ENCODE measurements around the gene THEM4. TPM values are rescaled to one million over a fixed set of nuclear protein-coding genes. Genes with fewer than 3 reads are reported as not detected.

THEM4 gene
- total RNA-seq, 1 donor from 2014 or later: 15.0 TPM

DNA sequence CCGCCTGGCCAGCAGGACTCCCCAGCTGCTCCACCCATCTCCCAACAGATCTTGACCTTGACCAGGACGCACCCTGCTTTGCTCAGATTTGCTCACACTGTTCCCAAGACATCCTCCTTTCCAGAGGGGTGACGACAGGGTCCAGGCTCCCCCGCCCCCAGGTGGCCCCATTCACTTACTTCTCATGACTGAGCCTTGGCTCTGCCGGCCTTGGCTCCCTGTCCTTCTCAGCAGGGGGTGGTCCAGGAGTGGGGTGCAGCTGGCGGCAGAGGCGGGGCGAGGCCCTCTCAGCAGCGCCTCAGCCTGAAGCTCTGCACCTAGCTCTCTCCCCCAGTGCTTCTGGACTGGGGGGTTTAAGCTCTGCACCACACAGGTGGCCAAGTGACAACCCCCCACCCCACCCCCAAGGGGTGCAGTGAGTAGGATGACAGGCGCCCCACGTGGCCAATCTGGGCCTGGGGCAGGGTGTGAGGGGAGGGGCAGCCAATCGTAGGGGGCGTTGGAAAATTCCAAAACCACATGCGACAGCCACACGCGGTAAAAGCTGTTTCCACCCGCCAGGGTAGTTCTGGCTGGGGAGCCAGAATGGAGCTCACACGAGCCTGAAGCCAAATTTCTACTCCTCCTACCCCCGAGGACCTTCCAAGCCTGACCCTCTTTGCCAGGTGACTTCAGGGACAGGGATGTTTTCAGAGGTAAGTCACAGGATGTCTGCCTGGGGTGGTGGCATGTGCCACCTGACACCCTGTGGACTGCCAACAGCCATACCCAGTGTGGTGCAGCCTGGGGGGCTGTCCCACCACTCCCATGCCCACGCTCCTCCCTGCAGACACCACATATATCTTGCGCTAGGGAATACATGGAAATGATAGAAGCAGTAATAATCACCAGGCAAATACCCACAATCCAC is 83.3 kb downstream of the THEM4 start:
- DNase-seq: no peak
- intact Hi-C loops (cut with DNase I): no loop called here
- TF ChIP-seq CTCF (IDR thresholded peaks at IDR 0.05): no peak
- H3K27ac ChIP-seq: no peak overlapping the region
- H3K4me1 ChIP-seq: peaks cover 20% of the 10 kb centered on the region
- no peak overlapping the region for H3K4me3 ChIP-seq
- no peaks in the 10 kb centered on the region for H3K27me3 ChIP-seq (ENCODE audit: low read depth)
- no peak for ATAC-seq
- H3K9me3 ChIP-seq: no peaks in the 10 kb centered on the region
- no peaks in the 10 kb centered on the region for H3K36me3 ChIP-seq

DNA sequence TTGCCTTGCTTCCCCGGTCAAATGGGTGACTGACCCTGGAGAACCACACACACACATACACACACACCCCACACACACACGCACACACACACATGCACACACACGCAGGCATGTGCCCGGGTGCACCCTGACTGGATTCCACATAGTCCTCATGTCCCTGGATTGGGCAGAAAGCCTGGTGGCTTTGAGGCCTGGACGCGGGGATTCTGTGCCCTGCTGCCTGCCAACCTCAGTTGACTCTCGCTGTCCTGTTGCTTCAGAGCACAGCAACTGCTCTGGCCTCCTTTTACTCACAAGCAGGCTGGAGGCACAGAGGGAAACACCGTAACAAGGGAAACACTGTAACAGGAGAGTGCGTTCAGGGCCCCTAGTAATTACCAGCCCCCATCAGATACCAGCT is 84.1 kb downstream of the THEM4 start:
- Histone ChIP-seq H3K4me1 (peaks cover 27% of the 10 kb centered on the region), H3K9me3 (no peaks in the 10 kb centered on the region), H3K36me3 (no peaks in the 10 kb centered on the region), H3K27ac (no peak overlapping the region), H3K4me3 (no peak overlapping the region), H3K27me3 (ENCODE audit: low read depth) (no peaks in the 10 kb centered on the region)
- DNase-seq (no peak), ATAC-seq (no peak)
- no peak for TF ChIP-seq CTCF (IDR thresholded peaks at IDR 0.05)
- intact Hi-C loops (cut with DNase I): no loop called here

Other genes starting within 250 kb of the THEM4 start
- gene CELF3, start 192.7 kb downstream of the THEM4 start, total RNA-seq: not detected
- gene RIIAD1, start 188.0 kb downstream of the THEM4 start, total RNA-seq: not detected
- gene MRPL9, start 146.0 kb downstream of the THEM4 start, total RNA-seq: 59.9 TPM
- 12.3 TPM for gene TDRKH, start 119.0 kb downstream of the THEM4 start, total RNA-seq
- 0.50 TPM for gene LINGO4, start 104.1 kb downstream of the THEM4 start, total RNA-seq
- 21.7 TPM for gene RORC, start 77.7 kb downstream of the THEM4 start, total RNA-seq
- 0.21 TPM for gene C2CD4D, start 69.7 kb downstream of the THEM4 start, total RNA-seq
- not detected for gene THEM5, start 55.8 kb downstream of the THEM4 start, total RNA-seq
- 602 TPM for gene S100A10, start 84.3 kb upstream of the THEM4 start, total RNA-seq
- 737 TPM for gene S100A11, start 127.5 kb upstream of the THEM4 start, total RNA-seq
- gene TCHHL1, start 179.6 kb upstream of the THEM4 start, total RNA-seq: not detected
- 0.15 TPM for gene TCHH, start 205.9 kb upstream of the THEM4 start, total RNA-seq
- gene RPTN, start 249.7 kb upstream of the THEM4 start, total RNA-seq: not detected